ENCODE data around the gene FAM168B.

DNA sequence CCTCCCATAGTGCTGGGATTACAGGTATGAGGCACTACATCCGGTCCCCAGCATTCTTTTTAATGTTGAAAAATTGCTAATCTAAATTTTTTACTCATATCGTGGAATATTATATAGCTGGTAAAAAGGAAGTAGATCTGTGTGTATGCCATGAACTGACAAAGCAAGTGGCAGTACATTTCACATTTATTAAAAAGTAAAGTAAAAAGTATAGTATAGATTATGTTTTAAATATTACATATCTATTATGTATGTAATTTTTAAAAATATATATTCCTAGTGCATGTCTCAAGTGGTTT lies 37.0 kb upstream of the FAM168B start:
- no peak for TF ChIP-seq POLR2AphosphoS5 (IDR thresholded peaks at IDR 0.05; ENCODE audit: borderline replicate concordance, low read depth, low read length)
- TF ChIP-seq EZH2 (IDR thresholded peaks at IDR 0.05): no peak

Measured in SK-N-MC (cell line).